K562 treated with DMSO at 1 percent for 24 hours (cell line): ENCODE results near the gene GARIN6. TPM values are rescaled to one million over a fixed set of nuclear protein-coding genes. Genes with fewer than 3 reads are reported as not detected.

Experiments
- total RNA-seq: library from RNA; unstranded; fragments of 300-600 nt; gene quantifications from 2 replicates; pipeline ENCODE4 v1.2.3, GENCODE V29; 2022; ENCODE audit warnings: low read depth; ENCODE audit not compliant: insufficient read depth

GARIN6 gene
- not detected in 2 replicates for total RNA-seq

DNA sequence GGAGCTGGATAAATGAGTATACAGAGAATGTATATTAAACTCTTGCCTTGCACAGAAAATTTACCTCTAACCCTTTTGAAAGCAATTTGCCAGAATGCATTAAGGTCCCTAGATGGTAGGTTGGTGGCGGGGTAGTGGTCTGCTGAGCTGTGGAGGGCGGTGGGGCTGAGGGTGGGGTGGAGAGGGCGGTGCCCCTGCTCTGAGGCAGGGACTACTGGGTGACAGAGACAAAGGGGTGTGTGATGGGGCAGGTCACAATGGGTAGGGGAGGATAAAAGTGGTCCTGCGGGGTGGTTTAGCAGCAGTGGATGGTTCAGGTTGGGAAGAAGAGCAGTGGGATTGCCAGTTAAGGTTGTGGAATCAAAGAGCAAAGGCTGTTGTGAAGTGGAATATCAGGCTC lies at the start of gene GARIN6:
Gene GARIN6 (plus strand): TSS at position 301 of the 400 bp plus-strand sequence. CDS start 422 bp downstream, outside the sequence.

